Activated naive CD4-positive, alpha-beta T cell treated with Interleukin-2 at 50 U/mL for 16 hours (primary cell): Measurements from ENCODE around the gene NPY4R.
"Not testable (repeated sequence)": the region's sequence is repeated elsewhere in the genome, so short reads cannot be mapped to it uniquely, and the experiment has no call there.

Experiments used
- DNase-seq: peaks from one replicate; pipeline ENCODE4 v3.0.0-alpha.2; 2020

The NPY4R gene

GRCh38 chr10:46465765-46466164, at the start of gene NPY4R:
Gene NPY4R (minus strand): TSS chr10:46465958. CDS start chr10:46462635, 3,323 bp downstream.
- DNase-seq: not testable (repeated sequence)

GRCh38 chr10:46515366-46515765, 49.6 kb upstream of the NPY4R start:
- no peak for DNase-seq

GRCh38 chr10:46514899-46515298, 49.1 kb upstream of the NPY4R start:
- DNase-seq: no peak

GRCh38 chr10:46514431-46514861, 48.7 kb upstream of the NPY4R start:
- no peak for DNase-seq

- DNase-seq: not testable (repeated sequence)
These were observed 47.6 kb upstream of the NPY4R start for GRCh38 chr10:46513333-46513732.

GRCh38 chr10:46512725-46513124, 47.0 kb upstream of the NPY4R start:
- not testable (repeated sequence) for DNase-seq

GRCh38 chr10:46512002-46512401, 46.2 kb upstream of the NPY4R start:
- DNase-seq: not testable (repeated sequence)

- DNase-seq: not testable (repeated sequence)
These were observed 34.2 kb upstream of the NPY4R start for GRCh38 chr10:46499990-46500389.

GRCh38 chr10:46498985-46499703, 33.4 kb upstream of the NPY4R start:
- not testable (repeated sequence) for DNase-seq

GRCh38 chr10:46497878-46498277, 32.1 kb upstream of the NPY4R start:
- DNase-seq: not testable (repeated sequence)

- not testable (repeated sequence) for DNase-seq
These were observed 31.6 kb upstream of the NPY4R start for GRCh38 chr10:46497401-46497800.

- DNase-seq: not testable (repeated sequence)
These were observed 25.8 kb upstream of the NPY4R start for GRCh38 chr10:46491364-46492114.

- not testable (repeated sequence) for DNase-seq
These were observed 24.5 kb upstream of the NPY4R start for GRCh38 chr10:46490285-46490684.

- not testable (repeated sequence) for DNase-seq
These were observed 20.7 kb upstream of the NPY4R start for GRCh38 chr10:46486459-46486858.

- not testable (repeated sequence) for DNase-seq
These were observed 9.1 kb upstream of the NPY4R start for GRCh38 chr10:46474746-46475320.

- not testable (repeated sequence) for DNase-seq
These were observed 8.0 kb upstream of the NPY4R start for GRCh38 chr10:46473758-46474157.

- DNase-seq: not testable (repeated sequence)
These were observed 4.4 kb upstream of the NPY4R start for GRCh38 chr10:46470134-46470533.

GRCh38 chr10:46468119-46468809, 2.5 kb upstream of the NPY4R start:
- DNase-seq: not testable (repeated sequence)

- DNase-seq: not testable (repeated sequence)
These were observed 2.1 kb downstream of the NPY4R start for GRCh38 chr10:46463608-46464007.

GRCh38 chr10:46462276-46462675, 3.5 kb downstream of the NPY4R start:
- not testable (repeated sequence) for DNase-seq

- not testable (repeated sequence) for DNase-seq
These were observed 6.2 kb downstream of the NPY4R start for GRCh38 chr10:46459579-46459978.

- DNase-seq: not testable (repeated sequence)
These were observed 8.7 kb downstream of the NPY4R start for GRCh38 chr10:46457071-46457470.

- not testable (repeated sequence) for DNase-seq
These were observed 9.8 kb downstream of the NPY4R start for GRCh38 chr10:46455992-46456391.
